Measurements from ENCODE around the gene SRGAP3.

SRGAP3 gene

GRCh38 chr3:9143184-9143583 is 106.3 kb downstream of the SRGAP3 start:
- H3K4me3 ChIP-seq: no peak overlapping the region
- no peak for DNase-seq (ENCODE audit: low spot score)
- no peak for TF ChIP-seq CTCF (IDR thresholded peaks at IDR 0.05)
- H3K27ac ChIP-seq: no peak overlapping the region

DNA sequence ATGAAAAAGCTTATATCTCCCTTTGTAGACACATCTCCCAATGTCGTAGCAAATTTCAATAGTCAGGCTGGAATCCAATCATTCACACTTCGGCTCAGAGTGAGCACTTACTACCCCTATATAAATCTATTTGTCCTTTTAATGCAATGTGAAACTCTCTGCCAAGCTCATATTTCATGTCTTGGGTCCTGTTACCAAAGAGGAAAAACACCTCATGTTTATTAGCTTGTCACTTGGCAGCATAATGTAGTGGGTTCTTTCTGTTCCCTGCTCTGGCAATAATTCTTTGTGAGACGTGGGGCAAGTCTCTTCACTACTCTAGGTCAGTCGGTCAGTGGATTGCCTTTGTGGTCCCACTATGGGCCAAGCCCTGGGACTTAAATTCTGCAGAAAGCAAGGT is 107.1 kb downstream of the SRGAP3 start:
- Histone ChIP-seq H3K4me3 (no peak overlapping the region), H3K27ac (no peak overlapping the region)
- TF ChIP-seq CTCF (IDR thresholded peaks at IDR 0.05): no peak
- DNase-seq (ENCODE audit: low spot score): no peak

DNA sequence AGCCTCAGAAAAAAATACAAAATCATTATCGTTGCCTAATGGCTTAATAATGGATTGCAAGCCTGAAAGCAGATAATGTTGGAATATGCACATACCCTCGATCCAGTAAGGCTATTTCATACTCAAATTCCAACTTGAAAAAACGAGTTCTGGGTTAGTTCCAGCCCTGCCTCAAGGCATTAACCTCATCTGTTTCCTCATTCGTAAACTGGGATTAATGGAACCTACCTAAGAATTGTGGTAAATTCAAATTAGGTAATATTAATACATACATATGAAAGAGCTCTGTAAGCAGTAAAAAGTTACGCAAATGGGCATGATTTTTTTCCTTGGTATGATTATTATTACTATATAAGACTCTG is 107.5 kb downstream of the SRGAP3 start:
- H3K27ac ChIP-seq: no peak overlapping the region
- no peak for TF ChIP-seq CTCF (IDR thresholded peaks at IDR 0.05)
- H3K4me3 ChIP-seq: no peak overlapping the region
- no peak for DNase-seq (ENCODE audit: low spot score)

- Histone ChIP-seq H3K27ac (no peak overlapping the region), H3K4me3 (no peak overlapping the region)
- no peak for TF ChIP-seq CTCF (IDR thresholded peaks at IDR 0.05)
- DNase-seq (ENCODE audit: low spot score): no peak
Measured at GRCh38 chr3:9139366-9139765, 110.1 kb downstream of the SRGAP3 start.

- TF ChIP-seq CTCF (IDR thresholded peaks at IDR 0.05): no peak
- no peak for DNase-seq (ENCODE audit: low spot score)
- H3K27ac ChIP-seq: no peak overlapping the region
- H3K4me3 ChIP-seq: no peak overlapping the region
Measured at GRCh38 chr3:9137676-9138075, 111.8 kb downstream of the SRGAP3 start.

DNA sequence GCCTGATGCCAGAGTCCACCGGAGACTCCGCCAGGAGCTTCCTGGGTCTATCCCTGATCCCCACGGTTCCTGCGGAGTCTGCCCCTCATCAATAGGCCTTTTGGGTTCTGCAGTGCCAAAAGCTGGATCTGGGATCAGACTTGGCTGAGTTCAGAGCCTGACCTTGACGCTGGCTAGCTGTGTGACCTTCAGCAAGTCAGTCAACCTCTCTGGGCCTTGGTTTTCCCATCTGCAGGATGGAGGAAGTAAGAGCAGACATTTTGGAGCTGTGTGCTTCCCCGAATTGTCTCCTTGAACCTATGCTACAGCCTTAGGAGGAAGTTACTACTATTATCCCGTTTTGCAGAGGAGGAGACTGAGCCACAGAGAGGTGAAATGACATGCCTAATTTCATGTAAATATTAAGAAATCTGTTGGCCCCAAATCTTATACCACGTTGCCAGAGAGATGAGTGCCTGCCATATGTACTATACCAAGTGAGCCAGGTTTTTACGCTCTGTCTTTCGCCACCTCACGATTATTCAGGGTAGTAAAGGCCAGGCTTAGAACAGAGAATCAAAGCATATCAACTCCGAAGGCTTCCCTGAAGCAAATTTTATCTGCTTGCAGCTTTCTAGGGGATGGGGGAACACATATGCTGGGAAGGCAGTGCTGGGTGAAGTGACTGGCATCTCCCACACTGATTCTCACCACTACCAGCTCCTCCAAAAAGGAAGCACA is 112.5 kb downstream of the SRGAP3 start:
- no peak overlapping the region for H3K27ac ChIP-seq
- peak overlapping the region; percentile 72 for H3K4me3 ChIP-seq
- DNase-seq (ENCODE audit: low spot score): no peak
- no peak for TF ChIP-seq CTCF (IDR thresholded peaks at IDR 0.05)

GRCh38 chr3:9135930-9136525 is 113.4 kb downstream of the SRGAP3 start:
- Histone ChIP-seq H3K4me3 (peak overlapping the region; percentile 72), H3K27ac (no peak overlapping the region)
- DNase-seq (ENCODE audit: low spot score): no peak
- TF ChIP-seq CTCF (IDR thresholded peaks at IDR 0.05): no peak
